Body of pancreas (tissue), 4 donors: ENCODE results near the gene SSNA1.

ENCODE experiments used
- CTCF ChIP-seq, 7 experiments: fragments of 450-650 bp in 4 of 7; fragments of 200-600 bp in 3 of 7; sonication (generic) in 3 of 7; IDR thresholded peaks; one replicate each; pipeline ENCODE4 v1.5.1; 2016 to 2019; ENCODE audit warnings: antibody characterized with exemption in 7 of 7
- POLR2A ChIP-seq, 3 donors: fragments of 450-650 bp; IDR thresholded peaks; one replicate each; pipeline ENCODE4 v1.6.1; 2016; ENCODE audit warnings: antibody characterized with exemption in 3 of 3, mild to moderate bottlenecking in 2 of 3

- peak in 4 of 7 experiments; percentile 24 to 38 (median 26) for TF ChIP-seq CTCF (IDR thresholded peaks at IDR 0.05)
- no peak for TF ChIP-seq POLR2A (IDR thresholded peaks at IDR 0.05)
Observed at GRCh38 chr9:137190315-137190856, 1.9 kb downstream of the SSNA1 start.
